DND-41 (cell line): ENCODE measurements around the gene SMPD3.

Experiments
- ATAC-seq: fragments of 200-7000 bp; cut with Tn5 transposase; 3 replicates; pipeline ENCODE4 v1.9.1; 2021; ENCODE audit warnings: low read depth; ENCODE audit not compliant: insufficient read depth
- DNase-seq: peaks from one replicate; pipeline ENCODE4 v3.0.0-alpha.2; 2020
- H2AFZ ChIP-seq: 2 replicates; pipeline ENCODE4 v1.6.0; 2012; ENCODE audit warnings: low read depth, low read length
- H3K27ac ChIP-seq: 2 replicates; pipeline ENCODE4 v1.5.1; 2012; ENCODE audit warnings: low read length, inconsistent platforms
- H3K27me3 ChIP-seq: fragments of 200-600 bp; sonication (generic); 2 replicates; pipeline ENCODE4 v1.6.0; 2012; ENCODE audit warnings: low read length, mild to moderate bottlenecking, inconsistent platforms; ENCODE audit not compliant: insufficient read depth, poor library complexity
- H3K36me3 ChIP-seq: 2 replicates; pipeline ENCODE4 v1.5.1; 2012; ENCODE audit warnings: low read length, inconsistent platforms; ENCODE audit not compliant: insufficient read depth
- H3K4me1 ChIP-seq: 2 replicates; pipeline ENCODE4 v1.5.1; 2012; ENCODE audit warnings: mild to moderate bottlenecking, low read length; ENCODE audit not compliant: insufficient read depth
- H3K4me2 ChIP-seq: 2 replicates; pipeline ENCODE4 v1.6.0; 2012; ENCODE audit warnings: mild to moderate bottlenecking, moderate library complexity, low read length, inconsistent platforms; ENCODE audit not compliant: insufficient read depth
- H3K4me3 ChIP-seq, 2 experiments: fragments of 200-600 bp in 1 of 2; shearing (Covaris generic) in 1 of 2; 2 replicates each; pipeline ENCODE4 v1.5.1; 2012 to 2016; ENCODE audit warnings: inconsistent platforms in 2 of 2, low read length in 2 of 2, mild to moderate bottlenecking in 2 of 2, low read depth in 1 of 2, moderate library complexity in 1 of 2
- H3K79me2 ChIP-seq: 2 replicates; pipeline ENCODE4 v1.6.0; 2012; ENCODE audit warnings: low read length, inconsistent platforms; ENCODE audit not compliant: insufficient read depth
- H3K9ac ChIP-seq: 2 replicates; pipeline ENCODE4 v1.6.0; 2012; ENCODE audit warnings: low read depth, mild to moderate bottlenecking, inconsistent platforms, low read length, moderate library complexity
- H3K9me3 ChIP-seq: 2 replicates; pipeline ENCODE4 v1.5.1; 2012; ENCODE audit warnings: low read length, moderate library complexity, mild to moderate bottlenecking, inconsistent platforms; ENCODE audit not compliant: insufficient read depth, severe bottlenecking
- H4K20me1 ChIP-seq: 2 replicates; pipeline ENCODE4 v1.6.0; 2012; ENCODE audit warnings: low read length; ENCODE audit not compliant: insufficient read depth
- EZH2 ChIP-seq: IDR thresholded peaks from 3 replicates; pipeline ENCODE4 v1.6.1; 2012; ENCODE audit warnings: borderline replicate concordance, low read depth, mild to moderate bottlenecking, moderate library complexity, low read length, inconsistent platforms; ENCODE audit not compliant: severe bottlenecking
- TF ChIP-seq, protein P1 (sequence below): IDR thresholded peaks from 2 replicates; pipeline ENCODE4 v1.5.1; 2012; ENCODE audit warnings: borderline replicate concordance, low read length, moderate library complexity, mild to moderate bottlenecking; ENCODE audit not compliant: poor library complexity, severe bottlenecking; ENCODE audit errors: extremely low read depth

Gene SMPD3

DNA sequence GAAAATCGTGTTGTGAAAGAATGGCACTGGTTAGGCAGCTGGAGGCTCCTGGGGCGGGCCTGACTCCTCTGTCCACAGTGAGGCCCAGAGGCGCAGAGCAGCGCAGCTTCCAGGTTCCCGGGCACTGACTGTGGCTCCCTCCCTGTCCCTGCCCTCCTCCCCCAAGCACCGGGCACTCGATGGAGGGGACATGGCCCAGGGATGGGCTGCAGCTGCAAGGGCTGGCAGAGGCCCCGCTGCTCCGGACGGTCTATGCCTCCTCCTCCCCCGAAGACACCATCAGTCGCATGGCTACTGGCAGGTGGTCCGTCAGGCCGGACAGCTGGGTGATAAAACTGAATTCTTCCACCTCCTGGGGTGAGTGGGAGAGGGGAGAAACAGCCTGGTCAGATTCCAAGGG is 87.4 kb downstream of the SMPD3 start:
- H3K27ac ChIP-seq, result peak overlapping the region; percentile 99
- H3K4me1 ChIP-seq, result peaks cover 92% of the 10 kb centered on the region

DNA sequence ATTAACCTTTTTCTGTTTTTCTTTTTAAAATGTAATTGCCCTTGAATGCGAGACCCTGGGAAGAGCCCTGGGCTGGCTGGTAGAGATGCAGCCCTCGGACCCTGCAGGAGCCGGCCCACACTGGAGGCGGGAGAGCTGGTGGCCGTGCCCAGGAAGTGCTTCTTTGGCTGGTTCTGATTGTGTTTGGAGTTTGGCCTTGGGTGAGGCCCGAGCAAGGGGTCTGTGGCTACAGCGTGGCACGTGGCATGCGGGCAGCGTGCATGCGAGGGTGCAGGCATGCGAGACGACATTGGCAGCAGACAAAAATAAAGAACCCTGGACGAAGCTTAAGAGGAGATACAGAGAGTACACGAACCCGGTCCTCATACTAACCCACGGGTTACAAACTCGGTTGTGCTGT is 87.8 kb downstream of the SMPD3 start:
- peak overlapping the region; percentile 99 for H3K27ac ChIP-seq
- TF ChIP-seq, protein P1, sequence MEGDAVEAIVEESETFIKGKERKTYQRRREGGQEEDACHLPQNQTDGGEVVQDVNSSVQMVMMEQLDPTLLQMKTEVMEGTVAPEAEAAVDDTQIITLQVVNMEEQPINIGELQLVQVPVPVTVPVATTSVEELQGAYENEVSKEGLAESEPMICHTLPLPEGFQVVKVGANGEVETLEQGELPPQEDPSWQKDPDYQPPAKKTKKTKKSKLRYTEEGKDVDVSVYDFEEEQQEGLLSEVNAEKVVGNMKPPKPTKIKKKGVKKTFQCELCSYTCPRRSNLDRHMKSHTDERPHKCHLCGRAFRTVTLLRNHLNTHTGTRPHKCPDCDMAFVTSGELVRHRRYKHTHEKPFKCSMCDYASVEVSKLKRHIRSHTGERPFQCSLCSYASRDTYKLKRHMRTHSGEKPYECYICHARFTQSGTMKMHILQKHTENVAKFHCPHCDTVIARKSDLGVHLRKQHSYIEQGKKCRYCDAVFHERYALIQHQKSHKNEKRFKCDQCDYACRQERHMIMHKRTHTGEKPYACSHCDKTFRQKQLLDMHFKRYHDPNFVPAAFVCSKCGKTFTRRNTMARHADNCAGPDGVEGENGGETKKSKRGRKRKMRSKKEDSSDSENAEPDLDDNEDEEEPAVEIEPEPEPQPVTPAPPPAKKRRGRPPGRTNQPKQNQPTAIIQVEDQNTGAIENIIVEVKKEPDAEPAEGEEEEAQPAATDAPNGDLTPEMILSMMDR, result no peak
- H3K36me3 ChIP-seq, result peaks cover 97% of the 10 kb centered on the region
- DNase-seq (peak; percentile 31), ATAC-seq (no peak)
- H3K79me2 ChIP-seq, result peaks cover 69% of the 10 kb centered on the region
- H2AFZ ChIP-seq, result no peak overlapping the region
- H3K9me3 ChIP-seq, result no peaks in the 10 kb centered on the region
- H3K4me1 ChIP-seq, result peaks cover 92% of the 10 kb centered on the region
- 0 out of 2 replicates have a peak overlapping the region, but pooled peaks have one; percentile 9 for H3K9ac ChIP-seq
- H4K20me1 ChIP-seq, result peaks cover 74% of the 10 kb centered on the region
- no peak overlapping the region for H3K4me3 ChIP-seq
- no peaks in the 10 kb centered on the region for H3K27me3 ChIP-seq
- no peak overlapping the region for H3K4me2 ChIP-seq

More for the DNA sequence above, 87.4 kb downstream of the SMPD3 start:
- peaks cover 78% of the 10 kb centered on the region for H4K20me1 ChIP-seq
- TF ChIP-seq, protein P1, result no peak
- TF ChIP-seq EZH2, result no peak
- H3K79me2 ChIP-seq, result peaks cover 69% of the 10 kb centered on the region
- DNase-seq (peak; percentile 32), ATAC-seq (no peak)
- H3K9me3 ChIP-seq, result no peaks in the 10 kb centered on the region
- H3K27me3 ChIP-seq, result no peaks in the 10 kb centered on the region
- no peak overlapping the region for H3K9ac ChIP-seq
- no peak overlapping the region for H3K4me2 ChIP-seq
- peaks cover 97% of the 10 kb centered on the region for H3K36me3 ChIP-seq
- H3K4me3 ChIP-seq, result no peak overlapping the region
- H2AFZ ChIP-seq, result no peak overlapping the region

DNA sequence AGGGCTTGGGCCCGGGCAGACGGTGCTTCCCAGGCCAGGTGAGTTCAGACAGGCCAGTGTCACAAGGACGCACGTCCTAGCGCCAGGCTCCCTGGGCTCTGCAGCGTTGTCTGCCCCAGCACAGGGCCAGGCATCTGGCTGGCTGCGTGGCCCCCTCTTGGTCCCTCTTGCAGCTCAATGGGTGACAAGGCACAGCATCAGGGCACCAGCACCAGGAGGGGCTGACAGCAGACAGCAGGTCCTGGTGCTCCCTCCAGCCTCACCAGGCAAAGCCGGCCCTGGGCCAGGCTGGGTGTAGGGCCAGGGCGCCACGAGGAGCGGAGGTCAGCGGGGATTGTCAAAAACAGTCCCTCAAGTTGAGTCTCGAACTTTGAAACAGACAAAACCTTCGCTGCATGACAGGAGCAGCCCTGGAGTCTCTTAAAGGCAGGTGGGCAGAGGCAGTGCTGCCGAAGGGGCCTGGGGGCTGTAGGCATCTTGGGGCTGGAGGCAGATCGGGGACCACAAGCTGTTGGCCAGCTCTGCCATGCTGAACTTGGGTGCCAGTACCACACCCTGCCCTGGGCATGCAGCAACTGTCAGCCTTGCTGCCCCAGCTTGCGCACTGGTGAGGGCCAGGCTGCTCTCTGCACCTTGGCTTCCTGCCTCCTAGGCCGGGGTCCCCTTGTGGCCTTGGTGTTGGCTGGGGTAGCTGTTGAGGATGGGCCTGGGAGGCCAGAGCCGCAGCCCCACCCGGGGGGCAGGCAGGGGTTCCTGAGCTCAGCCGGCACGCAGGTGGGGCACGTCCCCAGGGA is 88.7 kb downstream of the SMPD3 start:
- Histone ChIP-seq H2AFZ (no peak overlapping the region), H3K36me3 (peaks cover 95% of the 10 kb centered on the region)
- DNase-seq, result peak; percentile 58

More for the DNA sequence above, 88.7 kb downstream of the SMPD3 start:
- Histone ChIP-seq H3K27ac (peak overlapping the region; percentile 99), H3K9me3 (no peaks in the 10 kb centered on the region), H3K4me1 (peaks cover 92% of the 10 kb centered on the region), H3K9ac (peak overlapping the region; percentile 92), H3K4me3 (no peak overlapping the region), H3K79me2 (peaks cover 69% of the 10 kb centered on the region), H3K4me2 (peak overlapping the region; percentile 3; the same call in 1 of the 2 replicates), H4K20me1 (peaks cover 65% of the 10 kb centered on the region), H3K27me3 (no peaks in the 10 kb centered on the region)
- ATAC-seq, result peak; percentile 1
- no peak for TF ChIP-seq EZH2
- TF ChIP-seq, protein P1, result no peak
